NCI-H345 (cell line): ENCODE measurements around the gene SLC13A4.
"Not testable (repeated sequence)": the region's sequence is repeated elsewhere in the genome, so short reads cannot be mapped to it uniquely, and the experiment has no call there.

Experiments used
- DNase-seq: peaks from one replicate; lab custom pipeline; 2025; lab: John Stamatoyannopoulos, UW

Gene SLC13A4

DNA sequence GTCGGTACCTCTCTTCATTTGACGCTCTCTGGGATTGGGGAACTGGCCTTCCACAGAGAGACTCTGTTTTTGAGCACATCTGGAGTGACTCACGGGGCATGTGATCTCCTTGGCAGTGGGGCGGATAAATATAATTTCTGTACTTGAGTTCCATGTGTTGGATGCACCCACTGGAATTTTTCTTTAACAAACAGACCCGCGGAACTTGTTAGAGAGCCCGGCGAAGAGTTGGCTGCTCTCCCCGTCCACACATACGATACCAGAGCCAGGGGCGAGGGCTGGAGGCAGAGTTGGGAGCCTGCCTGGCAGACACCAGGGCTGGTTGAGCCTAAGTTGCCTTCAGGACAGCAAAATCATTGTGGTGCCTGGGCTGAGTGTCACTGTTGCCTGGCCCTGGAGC lies 20.8 kb upstream of the SLC13A4 start, which contains the start of gene FAM180A:
TSS of gene FAM180A (minus strand) at position 44 of the 400 bp plus-strand sequence. CDS start 233 bp downstream, outside the sequence.
- no peak for DNase-seq

DNA sequence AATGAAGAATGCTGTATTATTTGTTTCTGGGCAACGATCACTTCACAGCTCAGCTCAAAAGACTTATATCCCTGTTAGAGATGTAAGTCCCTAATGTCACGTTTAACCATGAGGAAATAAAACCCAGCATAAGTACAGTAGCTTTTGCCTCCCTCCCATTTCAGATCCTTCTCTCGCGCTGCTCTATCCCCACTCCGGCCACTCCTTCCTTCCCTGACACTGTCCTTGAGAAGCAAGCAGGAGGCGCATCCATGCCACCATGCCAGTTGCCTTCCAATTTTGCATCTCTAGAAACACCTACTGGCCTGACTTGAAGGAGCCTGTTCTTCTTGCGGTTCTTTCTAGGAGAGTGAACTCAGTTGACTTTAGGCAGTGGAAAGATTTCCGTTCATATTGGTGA lies 19.4 kb upstream of the SLC13A4 start:
- DNase-seq = no peak

DNA sequence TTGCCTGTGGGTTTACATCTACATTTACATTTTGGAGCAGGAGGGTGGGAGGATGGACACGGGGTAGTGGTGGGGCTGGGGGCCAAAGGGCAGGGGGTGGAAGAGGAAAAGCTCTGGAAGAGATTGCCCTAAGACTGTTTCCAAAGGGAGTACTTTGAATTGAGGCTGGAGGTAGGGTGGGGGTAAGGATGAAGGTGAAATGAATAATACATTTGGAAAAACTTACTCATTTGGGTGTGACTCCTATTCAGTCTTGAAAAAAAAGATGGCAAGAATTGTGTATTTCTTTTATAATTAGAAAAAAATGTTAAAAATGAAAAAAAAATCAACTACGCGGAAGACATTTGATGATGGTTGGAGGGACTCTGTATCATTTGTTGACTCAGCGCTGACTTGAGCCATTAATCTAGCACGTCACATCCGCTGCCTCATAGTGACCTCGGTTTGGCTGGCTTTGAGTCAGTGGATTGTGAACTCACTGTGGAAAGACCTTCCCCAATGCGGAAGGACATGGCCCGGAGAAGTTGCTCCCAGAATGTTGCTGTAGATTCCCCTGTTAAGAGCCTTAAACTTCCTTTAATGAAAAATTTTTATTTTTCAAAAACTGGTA lies 17.8 kb upstream of the SLC13A4 start:
- no peak for DNase-seq

DNA sequence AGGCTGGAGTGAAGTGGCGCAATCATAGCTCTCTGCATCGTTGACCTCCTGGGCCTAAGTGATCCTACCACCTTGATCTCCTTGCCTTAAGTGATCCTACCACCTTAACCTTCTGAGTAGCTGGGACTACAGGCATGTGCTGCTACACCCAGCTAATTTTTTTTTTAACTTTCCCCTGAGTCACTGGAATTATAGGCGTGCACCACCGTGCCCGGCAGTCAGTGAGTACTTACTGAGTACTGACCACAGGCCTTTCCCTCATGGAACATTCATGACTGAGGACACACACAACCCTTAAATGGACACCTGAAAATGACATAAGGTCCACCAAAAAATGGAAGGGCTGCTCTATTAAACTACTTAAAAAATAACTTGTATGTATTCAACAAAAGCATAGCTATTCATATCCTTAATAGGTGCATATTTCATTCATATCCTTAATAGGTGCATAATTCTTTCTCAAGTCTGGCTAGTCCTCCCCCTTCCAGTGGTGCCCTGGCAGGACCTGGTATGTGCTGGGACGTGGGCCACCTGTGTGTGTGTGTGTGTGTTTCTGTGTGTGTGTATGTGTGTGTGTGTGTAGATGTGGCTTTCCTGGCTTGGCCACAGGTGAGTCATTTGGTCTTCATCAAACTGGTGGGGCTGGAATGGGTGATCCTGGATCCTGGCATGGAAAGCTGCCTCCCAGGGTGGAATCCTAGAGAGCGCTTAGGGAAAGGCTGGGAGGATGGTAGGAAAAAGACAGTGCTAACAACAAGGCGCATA lies 17.1 kb upstream of the SLC13A4 start:
- DNase-seq = no peak

DNA sequence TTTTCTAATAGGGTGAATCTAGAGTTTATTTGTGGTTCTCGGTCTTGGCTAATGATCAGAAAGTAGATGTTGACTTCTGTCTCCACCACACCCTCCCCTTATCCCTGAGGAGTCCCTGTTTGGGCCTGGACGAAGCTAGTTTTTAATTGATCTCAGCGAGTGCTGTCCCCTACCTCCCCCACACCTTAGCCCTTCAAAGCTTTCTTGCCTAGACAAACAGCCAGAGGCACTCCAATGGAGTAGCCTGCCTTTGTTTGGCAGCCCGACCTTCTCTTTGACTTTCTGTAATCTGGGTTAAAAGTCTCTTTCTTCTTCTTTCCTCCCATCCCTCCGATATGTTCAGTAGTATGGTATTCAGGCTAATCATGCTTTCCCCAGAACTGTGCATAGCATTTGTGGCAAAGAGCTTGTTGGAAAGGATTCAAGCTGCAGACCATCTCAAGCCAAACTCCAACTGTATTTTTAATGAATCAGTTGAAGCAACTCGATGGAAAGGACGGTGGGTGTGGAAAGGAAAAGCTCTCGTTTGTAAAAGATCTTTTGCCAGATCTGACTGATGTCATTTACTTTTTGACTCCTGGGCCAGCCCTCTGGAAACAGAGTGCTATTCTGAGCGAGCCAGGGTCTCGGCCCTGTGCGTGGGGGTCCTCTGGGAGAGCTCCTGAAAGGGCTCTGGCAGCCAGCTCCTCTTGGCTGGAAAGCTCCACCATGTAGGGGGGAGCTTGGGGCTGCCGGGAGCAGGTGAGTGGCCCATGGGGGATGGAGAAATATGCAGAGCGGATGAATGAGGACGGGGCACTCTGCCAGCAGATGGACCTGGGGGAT lies 16.1 kb upstream of the SLC13A4 start:
- DNase-seq = no peak

DNA sequence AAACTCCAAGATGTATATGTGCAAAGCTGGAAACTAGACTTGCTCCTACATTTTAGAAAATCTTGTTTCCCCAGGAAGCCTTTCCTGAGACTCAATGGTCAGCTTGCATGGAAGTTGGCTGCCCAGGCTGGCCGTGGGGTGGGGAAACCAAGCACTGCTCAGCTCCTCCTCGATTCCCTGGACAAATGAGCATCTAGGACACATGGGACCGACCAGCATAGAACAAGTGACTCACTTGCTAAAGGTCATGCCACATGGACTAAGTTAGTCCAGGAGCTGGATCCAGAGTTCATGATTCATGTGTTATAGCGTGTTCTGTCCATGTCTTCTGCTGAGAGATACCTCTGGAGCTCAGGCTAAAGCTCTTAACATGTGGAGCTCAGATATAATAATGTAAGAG lies 14.4 kb upstream of the SLC13A4 start:
- no peak for DNase-seq

DNA sequence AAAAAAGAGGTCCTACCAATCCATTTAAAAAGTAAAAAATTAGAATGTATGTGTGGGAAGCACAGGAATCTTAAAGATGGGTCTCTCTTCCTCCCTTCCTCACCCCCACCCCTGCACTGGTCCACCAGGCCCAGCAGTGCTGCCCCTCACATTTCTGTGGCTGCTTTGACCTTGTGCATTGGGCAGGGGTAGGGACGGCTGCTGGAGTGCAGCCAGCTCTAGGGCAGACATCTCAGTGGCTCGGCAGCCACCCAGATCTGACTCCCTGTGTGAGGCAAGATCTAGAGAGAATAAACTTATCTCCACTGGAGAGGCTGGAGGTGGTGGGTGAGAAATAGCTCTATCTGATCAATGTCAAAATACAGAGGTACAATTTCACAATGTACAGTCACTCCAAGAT lies 13.9 kb upstream of the SLC13A4 start:
- no peak for DNase-seq

DNA sequence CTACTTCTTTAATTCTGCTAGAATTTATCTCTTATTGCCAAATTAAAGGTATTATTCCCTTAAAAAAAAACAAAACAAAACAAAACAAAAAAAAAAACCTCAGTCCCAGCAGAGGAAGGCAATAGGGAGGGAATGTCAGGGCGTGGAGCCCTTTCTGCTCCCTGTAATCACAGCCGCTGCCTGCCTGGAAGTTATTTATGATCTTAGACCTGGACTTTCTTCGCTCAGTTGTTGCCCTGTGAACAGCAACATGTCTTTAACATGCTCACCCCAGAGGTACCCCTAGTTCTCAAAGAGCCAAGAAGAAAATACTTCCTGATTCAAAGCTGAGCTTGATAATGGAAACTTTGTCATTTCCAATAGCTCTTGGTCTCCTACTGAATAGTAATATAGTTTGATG lies 12.9 kb upstream of the SLC13A4 start:
- DNase-seq = no peak

DNA sequence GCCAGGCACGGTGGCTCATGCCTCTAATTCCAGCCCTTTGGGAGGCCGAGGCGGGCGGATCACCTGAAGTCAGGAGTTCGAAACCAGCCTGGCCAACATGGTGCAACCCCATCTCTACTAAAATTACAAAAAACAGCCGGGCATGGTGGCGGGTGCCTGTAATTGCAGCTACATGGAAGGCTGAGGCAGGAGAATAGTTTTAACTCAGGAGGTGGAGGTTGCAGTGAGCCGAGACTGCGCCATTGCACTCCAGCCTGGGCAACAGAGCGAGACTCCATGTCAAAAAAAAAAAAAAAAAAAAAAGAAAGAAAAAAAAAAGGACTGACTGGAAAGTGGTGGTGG lies 9.3 kb upstream of the SLC13A4 start:
- not testable (repeated sequence) for DNase-seq

DNA sequence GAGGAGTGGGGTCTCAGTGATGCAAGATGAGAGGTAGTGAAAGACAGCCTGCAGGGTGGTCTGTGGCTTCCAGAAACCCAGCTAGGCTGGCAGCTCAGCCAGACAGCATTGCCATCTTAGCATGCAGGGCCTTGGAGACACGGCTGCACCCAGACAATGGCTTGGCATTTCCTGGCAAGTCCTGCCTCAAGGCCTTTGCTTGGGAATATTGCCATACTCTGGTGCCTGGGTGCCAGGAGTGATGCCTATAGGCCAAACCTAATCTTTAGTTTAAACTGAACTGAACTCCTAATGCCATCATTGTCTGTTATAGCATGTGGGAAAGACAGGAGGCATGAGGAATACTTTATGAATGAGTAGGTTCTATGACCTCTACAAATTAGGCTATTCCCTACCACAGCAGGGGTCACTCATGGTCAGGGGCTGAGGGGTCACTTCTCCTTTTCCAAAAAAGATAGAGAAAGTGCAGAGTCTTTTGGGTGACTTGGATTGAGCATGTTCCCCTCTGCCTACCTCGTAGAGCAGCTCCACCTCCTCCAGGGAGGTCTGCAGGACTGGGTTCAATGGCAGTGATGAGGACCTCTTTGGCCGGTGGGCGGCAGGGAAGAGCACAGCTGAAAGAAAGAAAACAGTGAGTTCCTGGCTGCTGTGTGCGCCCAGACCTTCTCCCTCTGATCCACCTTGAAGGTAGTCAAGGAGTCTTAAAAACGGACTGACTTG lies 8.8 kb upstream of the SLC13A4 start:
- DNase-seq = no peak

DNA sequence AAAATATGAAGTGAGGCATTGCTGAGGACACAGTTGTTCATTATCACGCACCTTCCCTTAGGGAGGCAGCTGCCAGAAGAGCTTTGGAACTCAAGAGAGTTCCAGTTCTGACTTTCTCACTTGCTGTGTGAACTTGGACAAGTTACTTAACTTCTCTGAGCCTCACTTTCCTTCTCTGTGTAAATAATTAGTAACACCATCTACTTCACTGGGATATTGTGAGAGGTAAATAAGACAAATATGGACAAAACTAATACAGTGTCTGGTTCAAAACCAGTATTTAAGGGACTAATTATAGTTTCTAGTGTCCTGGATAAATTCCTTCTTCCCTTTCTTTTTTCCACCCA lies 6.3 kb upstream of the SLC13A4 start:
- no peak for DNase-seq

DNA sequence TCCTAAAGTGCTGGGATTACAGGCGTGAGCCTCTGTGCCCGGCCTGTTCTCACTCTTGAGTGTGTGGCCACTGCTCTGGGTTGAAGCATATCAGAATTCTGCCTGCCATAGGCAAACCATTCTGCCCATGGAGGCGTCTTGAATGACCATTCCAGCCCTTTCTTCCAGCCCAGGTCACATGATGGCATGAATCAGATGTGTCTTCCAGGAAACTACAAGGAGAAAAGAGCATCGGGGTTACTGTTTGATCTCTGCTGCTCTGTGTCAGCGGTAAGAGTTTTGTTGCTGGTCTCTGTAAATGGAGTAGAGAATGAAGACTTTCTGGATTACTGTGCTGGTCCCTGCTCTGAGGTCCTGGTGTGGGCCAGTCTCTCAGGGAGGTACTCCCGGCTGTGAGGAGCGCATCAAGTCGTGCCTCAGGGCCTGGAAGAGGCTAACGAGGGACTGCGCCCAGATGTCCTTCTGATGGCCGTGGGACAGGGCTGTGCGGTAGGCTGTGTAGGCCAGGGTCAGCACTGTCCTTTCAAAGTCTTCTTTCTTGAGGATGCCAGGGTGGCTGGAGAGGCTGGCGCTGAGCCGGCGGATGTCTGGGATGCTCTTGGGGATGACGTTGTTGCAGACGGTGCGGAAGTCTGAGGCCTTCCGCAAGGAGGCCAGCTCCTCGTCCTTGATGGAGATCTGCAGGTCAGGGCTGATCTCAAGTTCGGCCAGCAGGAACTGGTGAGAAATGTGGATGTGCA lies 5.8 kb upstream of the SLC13A4 start:
- DNase-seq = no peak

DNA sequence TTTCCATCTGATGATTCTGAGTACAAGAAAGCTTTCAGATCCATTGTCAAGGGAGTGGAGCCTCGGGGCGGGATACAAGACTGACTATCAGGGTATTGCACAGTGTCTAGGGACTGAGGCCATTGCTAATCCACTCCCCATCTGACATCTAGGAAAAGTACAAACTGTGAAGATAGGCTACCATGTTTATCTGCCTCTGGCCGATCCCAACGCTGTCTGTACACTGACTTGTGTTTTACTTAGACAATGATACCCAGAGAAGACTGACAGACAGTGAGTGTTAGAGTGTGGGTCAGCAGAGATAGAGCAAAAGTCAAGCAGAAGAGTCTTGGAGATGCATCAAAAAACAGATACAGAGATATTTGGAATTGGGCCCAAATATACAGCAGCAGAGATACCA lies 3.1 kb upstream of the SLC13A4 start:
- DNase-seq = no peak

DNA sequence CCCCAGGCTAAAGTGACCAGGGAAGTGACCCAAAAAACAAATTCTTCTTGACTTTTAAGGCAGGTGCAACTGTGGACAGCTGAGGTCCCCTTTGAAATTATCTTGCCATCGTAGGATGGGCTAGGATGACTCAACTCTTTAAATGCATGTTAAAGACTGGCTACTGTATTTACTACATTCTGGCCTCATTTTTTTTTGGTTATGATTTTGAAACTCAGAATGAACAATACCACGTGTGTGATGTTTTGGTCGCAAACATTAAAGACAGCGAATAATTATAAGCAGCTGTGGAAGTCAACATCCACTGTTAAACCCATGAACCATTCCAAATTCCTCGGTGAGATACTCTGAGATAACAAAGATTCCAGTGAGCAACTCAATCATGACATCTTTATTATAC lies 1.2 kb upstream of the SLC13A4 start:
- no peak for DNase-seq

DNA sequence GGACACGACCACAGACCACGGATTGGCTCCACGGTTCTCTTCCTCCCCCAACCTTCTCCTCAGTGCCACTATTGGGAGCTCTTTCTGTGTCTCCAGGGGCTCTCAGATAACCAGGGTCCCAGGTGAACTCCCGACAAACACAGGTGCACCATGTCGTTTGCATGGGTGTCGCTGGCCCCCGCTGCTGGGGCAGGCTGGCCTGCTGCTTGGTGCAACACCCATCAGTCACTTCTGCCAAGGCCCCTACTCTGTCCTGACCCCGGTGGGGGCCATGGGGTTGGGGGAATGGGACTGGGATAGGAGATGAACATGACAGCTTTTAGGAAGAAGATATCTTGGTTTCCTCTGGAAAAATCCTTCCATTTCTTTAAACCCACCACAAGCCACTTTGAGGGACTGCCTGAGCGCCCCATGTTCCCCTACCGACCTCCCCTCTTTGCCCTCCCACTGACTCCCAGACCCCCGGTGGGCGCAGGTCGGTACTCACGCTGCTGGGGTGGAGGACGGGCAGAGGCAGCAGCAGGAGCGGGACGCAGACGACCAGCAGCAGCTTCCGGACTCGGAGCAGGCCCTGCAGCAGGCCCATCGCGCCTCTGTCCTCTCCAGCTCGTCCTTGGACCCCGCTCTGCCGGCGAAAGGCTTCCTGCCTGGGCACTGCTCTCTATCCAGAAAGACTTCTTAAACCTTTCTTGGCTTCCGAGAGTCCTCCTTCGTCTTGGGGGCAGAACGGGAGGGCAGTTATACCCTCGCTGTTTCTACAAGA lies 894 bp downstream of the SLC13A4 start:
- no peak for DNase-seq

DNA sequence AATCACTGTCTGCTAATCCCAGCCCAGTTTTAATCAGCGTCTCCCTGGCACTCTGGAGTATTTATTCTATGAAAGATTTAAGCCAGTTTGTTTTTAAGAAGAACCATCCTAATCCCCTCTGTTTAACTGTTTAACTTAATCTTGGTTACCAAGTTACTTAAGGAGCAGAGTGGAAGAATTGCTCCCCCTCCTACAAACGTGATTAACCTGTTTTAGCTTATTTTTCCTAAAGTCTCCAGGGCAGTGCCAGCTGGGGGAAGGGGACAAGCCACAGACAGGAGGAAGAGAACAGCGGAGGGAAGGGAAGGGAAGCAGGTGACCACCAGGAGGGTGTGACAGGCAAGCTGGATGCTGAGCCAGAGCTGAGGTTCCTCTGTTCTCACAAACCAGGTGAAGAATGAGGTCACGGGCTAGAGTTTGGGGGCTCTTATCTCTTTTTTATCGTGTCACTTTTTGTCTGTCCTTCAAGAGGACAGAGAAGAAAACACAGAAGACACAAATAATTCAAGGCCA lies 1.7 kb downstream of the SLC13A4 start:
- DNase-seq = no peak

DNA sequence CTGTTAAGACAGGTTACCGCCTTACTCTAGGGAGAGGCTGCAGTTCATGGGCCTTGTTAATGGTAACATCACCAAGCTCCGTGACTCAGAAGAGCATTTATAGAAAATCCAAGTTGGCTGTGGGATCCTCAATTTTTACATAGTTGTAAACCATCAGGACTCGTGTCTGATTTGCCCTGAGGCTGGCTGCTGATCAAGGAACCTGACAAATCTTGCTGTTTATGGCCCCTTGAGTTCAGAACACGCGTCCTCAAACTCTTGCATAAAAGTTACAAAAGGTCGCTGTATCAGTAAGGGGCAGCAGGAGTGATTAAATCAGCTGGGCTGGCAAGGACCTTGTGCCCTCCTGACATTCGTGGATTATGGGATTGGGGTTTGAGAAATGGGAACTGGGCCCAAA lies 4.6 kb downstream of the SLC13A4 start:
- no peak for DNase-seq

DNA sequence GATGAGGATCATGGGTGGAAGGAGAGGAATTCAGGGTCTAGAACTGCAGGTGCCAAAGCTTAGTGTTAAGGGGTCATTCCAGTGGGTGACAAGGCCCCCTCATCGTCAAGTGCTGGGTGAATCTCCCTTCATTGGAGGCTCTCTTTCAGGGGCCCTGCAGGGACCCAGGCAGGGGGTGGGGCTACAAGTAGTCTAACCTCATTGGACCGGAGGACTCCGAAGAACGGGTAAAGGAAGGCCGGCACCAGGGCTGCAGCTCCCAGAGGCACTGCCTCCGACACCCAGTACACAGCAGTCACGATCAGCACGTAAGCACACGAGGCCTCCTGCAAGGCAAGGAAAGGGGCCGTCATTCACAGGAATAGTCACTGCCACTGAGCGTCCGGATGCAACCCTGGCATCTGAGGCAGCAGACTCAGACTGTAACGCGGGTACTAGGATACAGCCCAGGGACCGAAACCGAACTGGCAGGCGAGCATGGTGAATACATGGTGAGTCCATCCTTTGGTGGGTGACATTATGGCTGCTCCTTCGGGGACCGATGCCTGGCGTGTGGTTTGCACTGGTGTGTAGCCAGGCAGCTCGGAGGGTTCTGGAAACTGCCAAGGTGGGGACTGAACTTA lies 6.7 kb downstream of the SLC13A4 start:
- DNase-seq = no peak

DNA sequence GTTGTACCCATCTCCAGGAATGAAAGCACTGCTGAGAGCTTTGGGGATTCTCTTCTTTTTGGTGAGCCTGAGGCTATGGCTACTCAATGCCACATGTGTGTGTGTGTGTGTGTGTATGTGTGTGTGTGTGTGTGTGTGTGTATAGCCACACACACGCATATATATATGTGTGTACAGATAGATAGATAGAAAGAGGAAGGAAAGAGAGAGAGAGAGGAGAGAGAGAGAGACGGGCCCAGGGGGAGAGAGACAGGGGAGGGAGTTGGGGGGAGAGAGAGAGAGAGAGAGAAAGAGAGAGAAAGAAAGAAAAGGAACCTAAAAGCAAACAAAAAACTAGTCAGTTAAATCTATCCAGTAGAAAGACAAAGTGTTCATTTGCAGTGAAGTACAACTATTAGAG lies 8.3 kb downstream of the SLC13A4 start:
- no peak for DNase-seq

DNA sequence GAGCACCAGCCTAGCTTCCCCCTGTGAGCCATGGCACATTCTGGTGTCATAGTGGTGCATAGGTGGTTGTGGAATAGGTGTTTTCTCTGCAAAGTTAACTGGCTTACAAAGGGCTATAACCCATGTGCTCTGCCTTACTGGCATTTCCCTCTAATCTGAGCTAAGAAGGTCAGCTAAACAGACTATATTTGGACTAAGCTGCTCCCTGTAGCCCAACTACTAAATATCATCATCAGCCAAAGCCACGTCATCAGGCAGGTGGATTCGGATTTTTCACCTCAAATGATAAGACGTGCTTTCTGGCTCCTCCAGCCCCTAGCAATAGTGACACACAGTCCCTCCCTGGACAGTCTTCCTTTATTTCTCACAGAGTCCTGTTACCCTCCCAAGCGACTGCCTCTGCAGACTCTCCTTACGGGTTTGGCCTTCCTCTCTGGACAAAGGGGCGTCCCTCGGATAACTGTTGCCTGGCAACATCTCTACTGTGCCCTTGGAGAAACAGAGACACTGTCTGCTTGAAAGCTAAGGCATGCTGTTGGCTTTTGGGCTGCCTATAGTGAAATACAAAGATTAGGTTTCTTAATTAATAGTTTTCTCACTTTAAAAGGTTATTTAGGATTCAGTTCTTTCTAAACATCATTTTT lies 9.1 kb downstream of the SLC13A4 start:
- no peak for DNase-seq
